Fibroblast of villous mesenchyme (primary cell): ENCODE measurements around the gene TRABD2B. TPM values are rescaled to one million over a fixed set of nuclear protein-coding genes. Genes with fewer than 3 reads are reported as not detected.

Source experiments
- DNase-seq: peaks from one replicate; pipeline ENCODE4 v3.0.0-alpha.2; 2010; ENCODE audit warnings: low read depth
- H3K4me3 ChIP-seq: 2 replicates; pipeline ENCODE4 v1.5.1; 2011; ENCODE audit warnings: low read depth, mild to moderate bottlenecking, low read length
- total RNA-seq: library from RNA; depleted of rRNA; stranded (reverse); fragments of >200 nt; gene quantifications from 2 replicates; pipeline ENCODE4 v1.2.3, GENCODE V29; 2012
- TF ChIP-seq, protein P1 (sequence below): IDR thresholded peaks from 2 replicates; pipeline ENCODE4 v1.5.1; 2012; ENCODE audit warnings: low read depth, mild to moderate bottlenecking, low read length; ENCODE audit not compliant: insufficient read depth

TRABD2B gene
- total RNA-seq, 1 donor = not detected

DNA sequence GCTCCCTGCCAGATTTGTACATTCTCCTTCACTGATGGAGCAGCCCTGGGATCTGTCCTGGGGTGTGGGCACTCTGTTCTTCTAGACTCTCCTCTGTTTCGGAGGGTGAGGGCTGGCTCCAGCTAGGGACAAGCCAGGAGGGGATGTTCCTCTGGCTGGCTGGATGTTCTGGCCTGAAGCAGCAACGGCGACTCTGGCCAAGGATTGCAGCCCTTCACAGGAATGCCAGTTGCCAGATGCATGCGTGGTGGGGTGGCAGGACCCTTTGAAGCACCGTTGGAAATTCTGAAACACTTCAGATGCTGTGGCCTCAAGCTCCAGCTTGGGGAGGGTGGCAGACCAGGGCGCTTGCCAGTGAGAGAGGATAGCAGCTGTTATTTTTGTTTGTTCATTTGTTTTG, 210.9 kb downstream of the TRABD2B start:
- H3K4me3 ChIP-seq = no peak overlapping the region
- TF ChIP-seq, protein P1, sequence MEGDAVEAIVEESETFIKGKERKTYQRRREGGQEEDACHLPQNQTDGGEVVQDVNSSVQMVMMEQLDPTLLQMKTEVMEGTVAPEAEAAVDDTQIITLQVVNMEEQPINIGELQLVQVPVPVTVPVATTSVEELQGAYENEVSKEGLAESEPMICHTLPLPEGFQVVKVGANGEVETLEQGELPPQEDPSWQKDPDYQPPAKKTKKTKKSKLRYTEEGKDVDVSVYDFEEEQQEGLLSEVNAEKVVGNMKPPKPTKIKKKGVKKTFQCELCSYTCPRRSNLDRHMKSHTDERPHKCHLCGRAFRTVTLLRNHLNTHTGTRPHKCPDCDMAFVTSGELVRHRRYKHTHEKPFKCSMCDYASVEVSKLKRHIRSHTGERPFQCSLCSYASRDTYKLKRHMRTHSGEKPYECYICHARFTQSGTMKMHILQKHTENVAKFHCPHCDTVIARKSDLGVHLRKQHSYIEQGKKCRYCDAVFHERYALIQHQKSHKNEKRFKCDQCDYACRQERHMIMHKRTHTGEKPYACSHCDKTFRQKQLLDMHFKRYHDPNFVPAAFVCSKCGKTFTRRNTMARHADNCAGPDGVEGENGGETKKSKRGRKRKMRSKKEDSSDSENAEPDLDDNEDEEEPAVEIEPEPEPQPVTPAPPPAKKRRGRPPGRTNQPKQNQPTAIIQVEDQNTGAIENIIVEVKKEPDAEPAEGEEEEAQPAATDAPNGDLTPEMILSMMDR = no peak
- DNase-seq = no peak

- no peak overlapping the region for H3K4me3 ChIP-seq
- TF ChIP-seq, protein P1 = no peak
- DNase-seq = no peak
These were observed 211.5 kb downstream of the TRABD2B start for GRCh38 chr1:47785561-47786271.

GRCh38 chr1:47785118-47785517, 212.1 kb downstream of the TRABD2B start:
- H3K4me3 ChIP-seq = no peak overlapping the region
- DNase-seq = no peak
- TF ChIP-seq, protein P1 = no peak

DNA sequence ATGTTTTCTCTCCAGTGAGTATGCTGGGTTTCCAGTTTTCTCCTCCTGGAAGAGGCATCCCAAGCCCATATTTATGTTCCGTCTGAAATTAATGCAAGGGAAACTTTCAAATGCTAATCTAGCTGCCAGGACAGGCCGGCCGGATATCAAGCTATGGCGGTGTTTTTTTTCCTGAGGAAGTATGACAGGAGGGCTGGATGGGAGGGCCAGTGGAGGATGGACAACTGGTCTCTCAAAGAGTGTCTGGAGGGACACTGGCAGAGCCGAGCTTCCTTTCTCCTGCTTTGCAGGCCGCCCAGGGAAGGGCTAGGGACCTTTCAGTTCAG, 212.7 kb downstream of the TRABD2B start:
- no peak overlapping the region for H3K4me3 ChIP-seq
- no peak for DNase-seq
- TF ChIP-seq, protein P1 = no peak

- TF ChIP-seq, protein P1 = no peak
- DNase-seq = no peak
- no peak overlapping the region for H3K4me3 ChIP-seq
These were observed 213.3 kb downstream of the TRABD2B start for GRCh38 chr1:47783638-47784496.

- TF ChIP-seq, protein P1 = no peak
- no peak for DNase-seq
- H3K4me3 ChIP-seq = no peak overlapping the region
These were observed 214.6 kb downstream of the TRABD2B start for GRCh38 chr1:47782414-47783166.
